Chondrocyte (in vitro differentiated cells): Measurements from ENCODE around the gene MVK. TPM values are rescaled to one million over a fixed set of nuclear protein-coding genes. Genes with fewer than 3 reads are reported as not detected.

Experiments
- DNase-seq: peaks from one replicate; pipeline ENCODE4 v3.0.0; 2021; ENCODE audit warnings: mixed read lengths, low spot score
- H3K27ac Mint-ChIP-seq: one replicate; pipeline ENCODE4 v1.8.0; 2021; ENCODE audit warnings: mild to moderate bottlenecking, moderate library complexity, mixed read lengths; ENCODE audit not compliant: unreplicated experiment
- H3K27me3 Mint-ChIP-seq: 2 replicates; pipeline ENCODE4 v1.8.0; 2021; ENCODE audit warnings: low read depth, mixed read lengths
- H3K36me3 Mint-ChIP-seq: 2 replicates; pipeline ENCODE4 v1.8.0; 2021; ENCODE audit warnings: low read depth, mixed read lengths
- H3K4me1 Mint-ChIP-seq: 2 replicates; pipeline ENCODE4 v1.8.0; 2021; ENCODE audit warnings: low read depth, mild to moderate bottlenecking, mixed read lengths
- H3K4me3 Mint-ChIP-seq: one replicate; pipeline ENCODE4 v1.8.0; 2021; ENCODE audit warnings: mild to moderate bottlenecking, moderate library complexity, mixed read lengths; ENCODE audit not compliant: unreplicated experiment
- H3K9me3 Mint-ChIP-seq: 2 replicates; pipeline ENCODE4 v1.8.0; 2021; ENCODE audit warnings: low read depth, mixed read lengths
- total RNA-seq: library from RNA; stranded (reverse); gene quantifications from 3 replicates; pipeline ENCODE4 v1.2.1, GENCODE V29; 2021
- TF ChIP-seq, protein P1 (sequence below): fragments of 200-600 bp; sonication (generic); IDR thresholded peaks from 2 replicates; pipeline ENCODE4 v1.5.0; 2021; ENCODE audit warnings: antibody characterized with exemption, mild to moderate bottlenecking, moderate library complexity

The MVK gene
- total RNA-seq, 1 donor from 2014 or later, result 14.1 TPM

DNA sequence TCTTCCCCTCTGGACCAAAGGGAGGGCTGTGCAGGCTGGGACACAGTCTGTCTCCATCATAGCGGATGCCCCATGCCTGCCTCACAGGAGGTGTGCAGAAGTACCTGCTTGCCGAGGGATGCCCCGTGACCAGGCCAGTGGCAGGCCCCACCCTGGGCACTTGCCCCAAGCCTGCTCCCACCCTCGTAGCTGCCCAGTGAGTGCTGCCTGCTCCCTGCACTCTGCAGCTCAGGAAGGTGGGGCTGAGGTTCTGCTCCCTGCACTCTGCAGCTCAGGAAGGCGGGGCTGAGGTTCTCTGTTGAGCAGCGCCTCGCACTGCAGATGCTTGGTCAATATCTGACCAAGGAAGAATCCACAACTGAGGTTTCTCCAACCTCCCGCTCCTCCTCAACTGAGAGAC is 7.2 kb upstream of the MVK start:
- H3K4me1 Mint-ChIP-seq, result no peaks in the 10 kb centered on the region
- peaks cover 5% of the 10 kb centered on the region for H3K36me3 Mint-ChIP-seq
- no peak overlapping the region for H3K27ac Mint-ChIP-seq
- H3K9me3 Mint-ChIP-seq, result no peaks in the 10 kb centered on the region
- TF ChIP-seq, protein P1, sequence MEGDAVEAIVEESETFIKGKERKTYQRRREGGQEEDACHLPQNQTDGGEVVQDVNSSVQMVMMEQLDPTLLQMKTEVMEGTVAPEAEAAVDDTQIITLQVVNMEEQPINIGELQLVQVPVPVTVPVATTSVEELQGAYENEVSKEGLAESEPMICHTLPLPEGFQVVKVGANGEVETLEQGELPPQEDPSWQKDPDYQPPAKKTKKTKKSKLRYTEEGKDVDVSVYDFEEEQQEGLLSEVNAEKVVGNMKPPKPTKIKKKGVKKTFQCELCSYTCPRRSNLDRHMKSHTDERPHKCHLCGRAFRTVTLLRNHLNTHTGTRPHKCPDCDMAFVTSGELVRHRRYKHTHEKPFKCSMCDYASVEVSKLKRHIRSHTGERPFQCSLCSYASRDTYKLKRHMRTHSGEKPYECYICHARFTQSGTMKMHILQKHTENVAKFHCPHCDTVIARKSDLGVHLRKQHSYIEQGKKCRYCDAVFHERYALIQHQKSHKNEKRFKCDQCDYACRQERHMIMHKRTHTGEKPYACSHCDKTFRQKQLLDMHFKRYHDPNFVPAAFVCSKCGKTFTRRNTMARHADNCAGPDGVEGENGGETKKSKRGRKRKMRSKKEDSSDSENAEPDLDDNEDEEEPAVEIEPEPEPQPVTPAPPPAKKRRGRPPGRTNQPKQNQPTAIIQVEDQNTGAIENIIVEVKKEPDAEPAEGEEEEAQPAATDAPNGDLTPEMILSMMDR, result no peak
- H3K4me3 Mint-ChIP-seq, result no peak overlapping the region
- no peak for DNase-seq
- H3K27me3 Mint-ChIP-seq, result no peaks in the 10 kb centered on the region

DNA sequence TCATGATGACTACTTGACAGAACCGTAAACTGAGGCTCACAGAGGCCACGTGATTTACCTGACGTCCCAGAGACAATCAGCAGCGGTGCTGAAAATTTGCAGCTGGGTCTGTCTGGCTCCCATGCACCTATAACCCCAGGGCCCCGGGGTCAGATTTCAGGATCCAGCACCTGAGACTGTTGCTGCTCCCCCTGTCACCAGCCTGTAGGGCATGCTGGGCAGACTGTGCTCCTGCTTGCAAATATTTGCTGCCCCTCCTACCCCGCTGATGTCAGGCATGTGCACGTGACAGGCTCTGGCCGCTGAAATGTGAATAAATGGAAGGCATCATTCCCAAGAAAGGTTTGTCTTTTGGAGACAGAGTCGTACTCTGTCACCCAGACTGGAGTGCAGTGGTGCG is 6.3 kb upstream of the MVK start:
- no peak overlapping the region for H3K27ac Mint-ChIP-seq
- TF ChIP-seq, protein P1, result no peak
- H3K4me3 Mint-ChIP-seq, result no peak overlapping the region
- no peaks in the 10 kb centered on the region for H3K4me1 Mint-ChIP-seq
- no peak for DNase-seq
- H3K27me3 Mint-ChIP-seq, result no peaks in the 10 kb centered on the region
- no peaks in the 10 kb centered on the region for H3K9me3 Mint-ChIP-seq
- peaks cover 5% of the 10 kb centered on the region for H3K36me3 Mint-ChIP-seq

DNA sequence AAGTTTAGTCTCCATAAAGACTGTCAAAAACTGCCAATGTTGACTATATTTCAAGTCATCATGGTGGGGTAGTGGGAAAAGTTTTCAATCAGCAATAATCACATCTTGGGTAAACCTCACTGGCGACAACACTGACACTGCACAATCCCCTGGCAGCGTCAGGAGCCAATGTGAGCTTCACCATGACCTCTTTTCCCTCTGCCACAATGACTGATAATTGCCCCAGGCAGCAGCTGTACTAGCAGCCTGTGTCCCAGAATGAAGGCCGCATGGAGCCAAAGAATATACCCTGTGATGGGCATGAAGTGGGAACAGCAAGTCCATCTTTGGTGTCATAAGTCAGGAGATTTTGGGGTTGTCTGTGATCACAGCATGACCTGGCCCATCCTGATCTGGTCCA is 5.6 kb upstream of the MVK start:
- H3K27ac Mint-ChIP-seq, result no peak overlapping the region
- H3K4me1 Mint-ChIP-seq, result peaks cover 6% of the 10 kb centered on the region
- H3K36me3 Mint-ChIP-seq, result peaks cover 4% of the 10 kb centered on the region
- H3K27me3 Mint-ChIP-seq, result no peaks in the 10 kb centered on the region
- no peak for DNase-seq
- TF ChIP-seq, protein P1, result no peak
- H3K9me3 Mint-ChIP-seq, result no peaks in the 10 kb centered on the region
- no peak overlapping the region for H3K4me3 Mint-ChIP-seq

DNA sequence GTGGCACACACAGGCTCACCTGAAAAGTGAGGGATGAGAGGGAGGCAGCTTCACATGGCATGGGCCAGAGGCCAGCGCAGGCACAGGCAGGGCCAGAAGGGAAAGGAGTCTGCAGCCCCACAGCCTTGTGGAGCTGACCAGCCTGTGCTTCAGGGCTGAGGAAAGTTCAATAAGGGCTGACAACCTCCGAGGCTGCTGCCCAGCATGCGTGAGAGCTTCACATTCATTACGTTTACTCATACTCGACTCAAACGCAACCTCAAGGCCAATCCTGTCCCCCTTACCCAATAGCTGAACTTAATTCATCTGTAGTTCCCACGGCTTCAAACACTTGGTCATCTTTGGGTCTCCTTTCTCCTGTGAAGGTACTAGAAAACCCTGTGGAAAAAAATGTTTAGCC is 5.1 kb upstream of the MVK start:
- Mint-ChIP-seq H3K27ac (no peak overlapping the region), H3K4me1 (peaks cover 8% of the 10 kb centered on the region), H3K27me3 (no peaks in the 10 kb centered on the region), H3K36me3 (peaks cover 4% of the 10 kb centered on the region), H3K4me3 (no peak overlapping the region), H3K9me3 (no peaks in the 10 kb centered on the region)
- DNase-seq, result no peak
- TF ChIP-seq, protein P1, result no peak

DNA sequence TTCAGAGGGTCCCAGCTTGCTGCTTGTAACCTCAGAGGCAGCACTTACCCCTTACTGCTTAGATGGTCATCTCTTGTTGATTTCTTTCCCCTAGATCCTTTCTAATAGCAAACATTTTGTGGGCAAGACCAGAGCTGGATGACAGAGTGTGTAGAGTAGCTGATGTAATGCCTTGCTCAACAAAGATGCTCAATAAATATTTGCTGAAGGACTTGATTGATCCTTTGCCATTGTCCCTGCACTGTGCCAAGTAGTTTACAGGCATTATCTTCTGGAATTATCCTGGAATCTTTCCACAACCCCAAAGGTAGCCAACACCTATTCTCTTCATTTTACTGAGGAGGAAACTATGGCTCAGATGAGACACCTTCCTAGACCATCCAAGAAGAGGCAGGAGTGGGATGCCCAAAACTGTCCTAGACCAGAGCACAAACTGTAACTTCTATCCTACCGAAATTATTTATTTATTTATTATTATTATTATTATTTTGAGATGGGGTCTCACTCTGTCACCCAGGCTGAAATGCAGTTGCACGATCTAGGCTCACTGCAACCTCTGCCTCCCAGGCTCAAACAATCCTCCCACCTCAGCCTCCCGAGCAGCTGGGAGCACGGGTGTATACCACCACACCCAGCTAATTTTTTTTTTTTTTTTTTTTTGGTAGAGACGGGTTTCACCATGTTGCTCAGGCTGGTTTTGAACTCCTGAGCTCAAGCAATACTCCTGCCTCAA is 1.7 kb upstream of the MVK start:
- no peaks in the 10 kb centered on the region for H3K9me3 Mint-ChIP-seq
- peak overlapping the region; percentile 7 for H3K4me3 Mint-ChIP-seq
- no peaks in the 10 kb centered on the region for H3K27me3 Mint-ChIP-seq
- H3K36me3 Mint-ChIP-seq, result peaks cover 7% of the 10 kb centered on the region
- no peak overlapping the region for H3K27ac Mint-ChIP-seq
- peaks cover 22% of the 10 kb centered on the region for H3K4me1 Mint-ChIP-seq
- no peak for DNase-seq
- TF ChIP-seq, protein P1, result no peak
